Measurements from ENCODE around the gene GPR62. TPM values are rescaled to one million over a fixed set of nuclear protein-coding genes. Genes with fewer than 3 reads are reported as not detected.
"Not testable (repeated sequence)": the region's sequence is repeated elsewhere in the genome, so short reads cannot be mapped to it uniquely, and the experiment has no call there.

Gene GPR62, protein sequence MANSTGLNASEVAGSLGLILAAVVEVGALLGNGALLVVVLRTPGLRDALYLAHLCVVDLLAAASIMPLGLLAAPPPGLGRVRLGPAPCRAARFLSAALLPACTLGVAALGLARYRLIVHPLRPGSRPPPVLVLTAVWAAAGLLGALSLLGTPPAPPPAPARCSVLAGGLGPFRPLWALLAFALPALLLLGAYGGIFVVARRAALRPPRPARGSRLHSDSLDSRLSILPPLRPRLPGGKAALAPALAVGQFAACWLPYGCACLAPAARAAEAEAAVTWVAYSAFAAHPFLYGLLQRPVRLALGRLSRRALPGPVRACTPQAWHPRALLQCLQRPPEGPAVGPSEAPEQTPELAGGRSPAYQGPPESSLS
- 0.55 TPM for total RNA-seq

DNA sequence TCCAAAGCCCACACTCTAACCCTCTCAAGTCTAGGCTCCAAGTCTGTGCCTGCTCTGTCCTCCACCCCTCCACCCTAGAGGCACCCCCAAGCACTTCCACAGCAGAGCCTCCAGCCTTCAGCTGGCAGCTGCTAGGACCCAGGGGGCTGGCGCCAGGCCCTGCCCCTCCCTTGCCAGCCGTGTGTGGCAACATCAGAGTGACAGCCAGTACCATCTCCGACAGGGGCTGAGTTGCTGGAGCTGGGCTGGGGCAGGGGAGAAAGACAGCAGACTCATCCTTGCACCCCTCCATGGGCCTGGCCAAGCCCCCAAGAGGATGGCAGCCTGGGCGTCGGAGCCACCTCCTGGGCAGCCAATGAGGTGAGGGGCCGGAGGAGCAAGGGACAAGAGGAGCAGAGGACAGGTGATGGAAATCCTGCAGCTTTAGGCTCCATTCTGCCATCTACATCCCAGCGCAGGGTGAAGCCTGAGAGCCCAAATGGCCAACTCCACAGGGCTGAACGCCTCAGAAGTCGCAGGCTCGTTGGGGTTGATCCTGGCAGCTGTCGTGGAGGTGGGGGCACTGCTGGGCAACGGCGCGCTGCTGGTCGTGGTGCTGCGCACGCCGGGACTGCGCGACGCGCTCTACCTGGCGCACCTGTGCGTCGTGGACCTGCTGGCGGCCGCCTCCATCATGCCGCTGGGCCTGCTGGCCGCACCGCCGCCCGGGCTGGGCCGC, at the start of gene GPR62:
Gene GPR62, plus strand, starts transcription at position 207 of the 718 bp plus-strand sequence. Its CDS starts 272 bp downstream, at position 479.
- no peak for DNase-seq (ENCODE audit: low spot score)

DNA sequence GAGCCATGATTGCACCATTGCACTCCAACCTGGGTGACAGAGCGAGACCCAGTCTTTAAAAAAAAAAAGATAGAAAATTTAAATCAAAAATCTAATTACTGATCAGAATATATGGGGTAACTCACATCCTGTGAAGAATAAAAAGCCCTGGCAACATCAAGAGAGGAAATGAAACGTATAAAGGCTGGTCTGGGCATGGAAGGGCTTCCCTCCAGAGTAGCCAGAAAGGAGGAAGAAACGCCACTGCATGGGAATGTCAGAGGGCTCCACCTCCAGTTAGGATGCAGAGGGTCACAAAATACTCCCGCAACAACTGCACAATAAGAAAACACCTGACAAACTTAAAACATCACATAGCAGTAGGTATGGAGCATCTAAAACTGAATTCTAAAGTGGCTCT, 47.2 kb upstream of the GPR62 start:
- DNase-seq (ENCODE audit: low spot score), result no peak

DNA sequence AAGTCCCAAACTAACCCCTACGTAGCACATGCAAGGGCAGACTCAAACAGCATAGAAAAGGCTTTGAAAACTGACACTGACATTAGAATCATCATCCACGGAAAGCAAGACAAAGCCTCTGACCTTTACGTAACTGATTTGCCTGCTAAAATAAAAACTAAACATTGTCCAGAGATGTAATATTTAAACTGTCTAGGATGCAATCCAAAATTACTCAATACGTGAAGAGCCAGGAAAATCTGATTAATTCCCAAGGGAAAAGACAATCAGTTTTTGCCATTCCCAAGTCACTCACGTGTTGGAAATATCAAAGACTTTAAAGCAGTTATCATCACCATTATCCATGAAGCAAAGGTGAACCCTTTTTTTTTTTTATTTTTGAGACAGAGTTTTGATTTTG, 38.8 kb upstream of the GPR62 start:
- DNase-seq (ENCODE audit: low spot score), result no peak

DNA sequence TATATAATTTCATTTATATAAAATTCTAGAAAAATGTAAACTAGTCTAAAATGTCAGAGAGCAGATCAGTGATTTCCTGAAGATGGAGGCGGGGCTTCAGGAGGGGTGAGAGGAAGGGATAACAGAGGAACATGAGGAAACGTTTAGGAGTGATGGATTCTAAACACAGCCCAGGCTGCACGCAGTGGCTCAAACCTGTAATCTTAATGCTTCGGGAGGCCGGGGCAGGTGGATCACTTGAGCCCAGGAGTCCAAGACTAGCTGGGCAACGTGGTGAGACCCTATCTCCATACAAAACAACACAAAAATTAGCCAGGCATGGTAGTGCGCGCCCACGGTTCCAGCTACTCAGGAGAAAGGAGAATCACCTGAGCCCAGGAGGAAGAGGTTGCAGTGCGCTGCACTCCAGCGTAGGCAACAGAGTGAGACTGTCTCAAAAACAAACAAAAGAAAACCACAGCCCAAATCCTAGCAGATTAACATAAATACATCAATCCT, 34.1 kb upstream of the GPR62 start:
- DNase-seq (ENCODE audit: low spot score), result no peak

DNA sequence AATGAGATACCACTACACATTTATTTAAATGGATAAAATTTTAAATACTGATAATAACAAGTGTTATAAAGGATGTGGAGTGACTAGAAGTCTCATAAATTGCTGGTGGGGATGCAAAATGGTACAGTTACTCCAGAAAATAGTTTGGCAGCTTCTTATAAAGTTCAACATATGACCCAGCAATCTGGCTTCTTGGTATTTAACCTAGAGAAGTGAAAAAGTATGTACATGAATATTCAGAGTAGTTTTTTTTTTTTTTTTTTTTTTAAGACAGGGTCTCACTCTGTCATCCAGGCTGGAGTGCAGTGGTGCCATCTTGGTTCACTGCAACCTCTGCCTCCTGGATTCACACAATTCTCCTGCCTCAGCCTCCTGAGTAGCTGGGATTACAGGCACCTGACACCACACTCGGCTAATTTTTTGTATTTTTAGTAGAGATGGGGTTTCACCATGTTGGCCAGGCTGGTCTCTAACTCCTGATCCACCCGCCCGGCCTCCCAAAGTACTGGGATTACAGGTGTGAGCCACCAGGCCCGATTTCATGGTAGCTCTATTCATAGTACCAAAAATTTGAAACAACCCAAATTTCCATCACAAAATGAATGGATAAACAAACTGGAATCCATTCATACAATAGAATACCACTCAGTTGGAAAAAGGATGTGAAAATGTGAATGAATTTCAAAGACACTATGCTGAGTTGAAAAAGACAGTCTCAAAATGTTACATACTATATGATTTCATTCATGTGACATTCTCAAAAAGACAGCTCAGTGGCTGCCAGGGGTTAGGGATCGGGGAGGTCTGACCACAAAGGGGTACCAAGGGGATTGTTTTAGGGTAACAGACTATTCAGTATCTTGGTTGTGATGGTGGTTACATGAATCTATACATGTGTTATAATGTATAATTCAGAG, 27.9 kb upstream of the GPR62 start:
- DNase-seq (ENCODE audit: low spot score), result no peak

DNA sequence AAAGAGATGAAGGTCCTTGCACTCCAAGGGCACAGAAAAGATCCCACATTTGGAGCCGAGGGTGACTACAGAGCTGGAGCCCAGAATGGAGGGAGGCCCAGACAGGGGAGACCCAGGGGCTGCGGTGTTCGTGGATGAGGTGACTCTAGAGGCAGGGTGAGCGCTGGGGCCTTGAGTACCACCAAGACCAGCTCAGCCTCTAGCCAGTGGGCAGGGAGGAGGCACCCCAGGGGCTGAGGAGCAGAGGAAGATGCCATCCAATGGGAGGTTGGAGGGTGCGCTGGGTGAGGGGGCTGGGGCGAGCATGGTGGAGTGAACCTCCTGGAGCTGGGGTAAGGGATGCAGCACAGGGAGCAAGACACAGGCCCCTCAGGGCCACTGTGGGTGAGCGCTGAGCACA, 26.7 kb upstream of the GPR62 start:
- no peak for DNase-seq (ENCODE audit: low spot score)

DNA sequence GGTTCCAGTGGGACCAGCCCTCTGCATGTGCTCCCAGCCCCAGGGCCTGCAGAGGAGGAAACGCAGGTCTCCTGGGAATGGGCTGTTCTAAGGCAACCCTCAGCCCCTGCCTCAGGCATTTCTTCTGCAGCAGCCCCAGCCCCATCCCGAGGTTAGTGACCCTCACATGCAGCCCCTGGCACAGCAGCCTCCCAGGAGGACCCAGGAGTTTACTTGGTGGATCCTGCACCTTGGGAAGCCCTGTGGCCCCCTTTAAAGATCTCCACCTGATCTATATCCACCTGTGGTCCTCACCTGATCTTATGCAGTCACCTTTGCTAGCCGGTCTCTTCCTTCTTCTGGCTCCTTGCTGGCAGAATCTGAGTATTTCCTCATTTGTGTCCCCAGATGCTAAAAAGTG, 26.2 kb upstream of the GPR62 start:
- DNase-seq (ENCODE audit: low spot score), result not testable (repeated sequence)

DNA sequence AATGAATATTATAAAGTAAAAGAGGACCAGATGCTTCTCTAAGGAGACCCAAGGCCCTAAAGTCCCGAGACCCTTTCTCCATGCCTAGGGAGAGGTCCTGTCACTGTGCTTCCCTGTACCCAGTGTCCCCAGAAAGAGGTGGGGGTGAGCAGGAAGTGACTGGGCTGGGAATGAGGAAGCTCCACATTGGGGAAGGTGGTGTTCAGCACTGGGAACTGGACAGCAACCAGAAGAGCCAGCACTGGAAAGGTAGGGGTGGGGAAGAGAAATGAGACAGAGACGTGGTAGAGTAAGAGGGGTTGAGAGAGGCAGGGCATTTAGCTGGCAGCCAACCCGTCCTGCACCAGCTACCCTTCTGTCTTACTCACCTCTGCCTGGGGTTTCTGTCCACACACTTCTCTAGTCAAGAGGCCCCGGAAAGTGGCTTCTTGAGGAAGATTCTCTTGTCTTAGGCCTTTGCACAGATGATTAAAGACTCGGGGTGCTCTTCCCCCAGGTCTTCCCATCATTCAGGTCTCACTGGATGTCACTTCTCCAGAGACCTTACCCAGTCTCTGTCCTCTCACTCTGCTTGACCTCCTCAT, 25.7 kb upstream of the GPR62 start:
- no peak for DNase-seq (ENCODE audit: low spot score)

DNA sequence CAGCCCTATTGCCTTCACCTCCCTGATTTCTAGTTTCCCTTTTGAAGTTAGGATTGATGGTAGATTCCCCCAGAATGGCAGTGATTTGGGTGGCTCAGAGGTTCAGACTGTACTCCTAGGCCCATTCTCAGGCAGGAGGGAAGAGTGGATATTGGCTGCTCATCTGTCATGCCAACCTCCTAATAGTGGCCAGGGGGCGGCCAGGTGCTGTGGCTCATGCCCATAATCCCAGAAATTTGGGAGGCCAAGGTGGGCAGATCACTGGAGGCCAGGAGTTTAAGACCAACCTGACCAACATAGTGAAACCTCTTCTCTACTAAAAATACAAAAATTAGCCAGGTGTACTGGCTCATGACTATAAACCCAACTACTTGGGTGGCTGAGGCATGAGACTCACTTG, 24.7 kb upstream of the GPR62 start:
- no peak for DNase-seq (ENCODE audit: low spot score)

DNA sequence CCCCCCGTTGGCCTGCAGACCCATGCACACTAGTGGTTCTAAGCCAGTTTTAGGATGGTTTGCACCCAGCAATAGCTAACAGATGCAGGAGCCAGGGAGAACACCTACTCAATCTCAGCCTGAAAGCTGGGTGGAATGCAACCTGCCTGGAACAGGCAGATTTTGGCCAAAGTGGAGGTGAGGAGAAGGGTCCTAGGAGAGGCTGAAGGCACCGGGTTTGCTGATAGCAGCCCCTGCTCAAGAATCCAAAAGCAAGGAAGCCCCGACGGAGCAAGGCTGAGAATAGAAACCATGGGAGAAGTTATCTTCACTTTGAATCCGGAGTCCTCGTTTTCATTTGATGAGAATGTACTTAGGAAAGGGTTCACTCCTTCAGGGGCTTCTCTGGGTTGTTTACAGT, 23.4 kb upstream of the GPR62 start:
- no peak for DNase-seq (ENCODE audit: low spot score)

DNA sequence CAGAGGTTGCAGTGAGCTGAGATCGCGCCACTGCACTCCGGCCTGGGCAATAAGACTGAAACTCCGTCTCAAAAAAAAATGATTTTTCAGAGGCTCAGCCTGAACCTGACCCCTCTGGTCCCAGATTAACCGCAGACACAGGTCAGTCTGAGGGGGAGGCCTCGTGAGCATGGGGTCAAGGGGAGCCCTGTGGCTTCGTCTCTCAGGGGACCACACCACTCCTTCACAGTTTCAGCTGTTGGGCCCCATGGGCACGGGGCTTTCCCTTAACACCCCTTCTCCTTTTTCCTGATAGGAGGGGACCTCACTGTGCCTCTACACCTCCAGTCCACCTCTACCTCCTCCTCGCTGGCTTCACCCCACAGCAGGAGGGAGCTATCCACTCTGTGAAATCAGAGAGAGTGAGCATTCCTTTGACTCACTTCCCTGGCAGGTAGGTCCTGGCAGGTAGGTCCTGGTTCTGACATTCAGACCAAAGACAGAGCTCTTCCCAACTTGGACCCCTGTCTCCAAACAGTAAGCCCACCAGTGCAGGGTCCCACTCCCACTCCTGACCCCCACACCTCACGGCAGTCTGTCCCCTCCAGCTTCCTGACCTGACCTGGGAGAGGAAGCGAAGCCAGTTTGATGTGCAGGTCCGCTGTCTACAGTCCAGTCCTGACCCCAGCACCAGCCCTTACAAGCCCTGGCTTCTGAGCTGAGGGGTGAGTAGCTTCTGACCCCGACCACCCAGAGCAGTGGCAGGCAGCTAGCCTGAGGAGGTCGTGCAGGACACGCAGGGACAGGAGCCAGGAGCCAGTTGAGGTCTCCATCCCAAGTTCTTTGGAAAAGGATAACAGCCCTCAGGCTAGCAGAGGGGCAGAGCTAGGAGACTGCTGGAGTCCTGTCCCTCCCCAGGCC, 22.5 kb upstream of the GPR62 start:
- DNase-seq (ENCODE audit: low spot score), result no peak

DNA sequence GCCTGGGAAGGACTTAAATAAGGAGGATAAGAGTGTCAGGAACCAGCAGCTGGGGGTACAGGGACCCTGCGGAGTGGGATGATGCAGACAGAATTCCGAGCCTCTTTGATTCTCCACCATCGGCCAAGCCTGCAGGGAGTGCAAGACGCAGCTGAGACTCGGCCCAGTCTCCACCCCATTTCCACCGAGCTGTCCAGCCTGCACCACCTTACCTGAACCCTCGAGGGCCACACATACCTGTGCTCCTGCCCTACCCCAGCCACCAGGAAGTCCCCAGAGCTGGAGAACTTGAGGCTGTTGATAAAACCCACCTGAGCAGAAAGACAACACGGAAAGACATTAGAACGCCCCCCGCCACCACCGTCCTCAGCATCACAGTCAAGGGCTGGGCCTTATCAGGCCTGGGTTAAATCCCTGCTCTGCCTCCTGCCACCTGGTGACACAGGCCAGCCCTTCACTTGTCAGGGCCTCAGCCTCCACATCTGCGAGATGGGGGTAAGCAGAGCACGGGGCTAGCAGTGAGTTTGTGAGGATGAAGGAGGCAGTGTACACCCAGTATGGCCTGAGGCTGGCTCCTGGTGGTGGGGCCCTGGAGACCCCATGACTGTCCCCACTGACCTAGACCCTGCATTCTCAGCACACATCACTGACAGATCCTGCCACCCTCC, 21.6 kb upstream of the GPR62 start:
- DNase-seq (ENCODE audit: low spot score), result no peak

DNA sequence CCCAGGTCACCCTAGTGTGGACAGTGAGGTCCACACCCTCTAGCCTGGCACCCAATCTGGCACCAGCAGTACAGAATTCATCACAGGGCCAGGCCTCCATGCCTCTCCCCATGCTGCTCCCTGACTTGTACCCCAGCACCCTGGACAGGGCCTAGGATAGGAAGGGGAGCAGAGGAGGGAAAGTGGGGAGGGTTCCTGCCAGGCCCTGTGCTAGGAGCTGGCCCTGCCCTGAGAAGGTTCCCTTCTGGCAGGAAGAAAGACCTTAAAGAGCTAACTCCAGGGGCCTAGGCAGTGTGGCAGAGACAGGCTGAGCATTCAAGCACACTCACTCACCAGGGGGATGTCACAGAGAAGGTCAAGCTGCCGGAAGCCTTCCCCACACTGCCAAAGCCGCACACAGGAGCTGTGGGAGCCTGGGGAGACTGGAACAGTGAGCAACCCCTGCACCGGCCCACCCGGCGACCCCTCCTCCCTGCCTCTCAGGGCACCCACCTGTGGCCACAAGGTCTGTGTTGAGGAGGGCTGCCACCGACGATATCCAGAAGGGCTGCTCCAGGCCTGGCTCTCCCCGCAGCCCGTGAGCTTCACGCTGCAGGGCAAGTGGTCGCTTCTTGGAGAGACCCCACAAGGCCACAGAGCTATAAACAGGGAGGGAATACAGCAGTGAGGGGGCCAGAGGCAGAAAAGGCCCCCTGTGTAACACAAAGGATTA, 20.9 kb upstream of the GPR62 start:
- DNase-seq (ENCODE audit: low spot score), result no peak

DNA sequence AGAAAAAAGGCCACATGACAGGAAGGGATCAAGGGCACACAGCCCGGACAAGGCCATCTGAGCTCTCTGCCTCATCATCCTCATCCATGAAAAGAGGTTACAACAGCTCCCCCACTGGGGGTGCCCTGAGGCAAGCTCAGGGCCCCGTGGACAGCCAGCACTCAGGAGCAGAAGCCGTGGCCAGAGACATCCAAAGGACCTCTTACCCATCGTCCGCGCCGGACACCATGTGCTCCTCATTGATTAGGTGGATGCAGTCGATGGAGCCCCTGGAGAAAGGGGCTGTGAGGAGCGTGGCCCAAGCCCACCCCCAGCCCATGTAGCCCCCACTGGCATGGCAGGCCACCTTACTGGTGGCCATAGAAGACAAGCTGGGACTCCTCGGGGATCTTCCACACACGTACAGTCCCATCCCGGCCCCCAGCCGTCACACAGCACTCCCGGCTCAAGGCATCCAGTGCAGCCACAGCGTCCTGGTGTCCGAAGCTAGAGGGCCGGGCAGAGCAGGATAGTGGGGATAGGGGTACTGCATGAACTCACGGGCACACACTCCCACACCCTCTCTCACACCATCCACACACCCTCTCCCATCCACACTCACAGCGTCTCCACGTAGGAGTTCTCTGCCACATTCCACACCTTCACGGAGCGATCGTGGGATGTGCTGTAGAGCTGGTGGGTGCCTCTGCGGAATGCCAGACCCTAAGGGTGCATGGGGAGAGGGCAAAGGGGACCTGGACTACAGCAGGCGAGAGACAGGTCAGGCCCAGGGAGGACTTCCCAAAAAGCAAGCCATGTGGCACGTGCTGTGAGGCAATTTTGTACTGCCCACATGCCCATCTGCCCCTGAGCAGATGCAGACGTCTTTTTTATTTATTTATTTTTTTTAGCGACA, 19.9 kb upstream of the GPR62 start:
- no peak for DNase-seq (ENCODE audit: low spot score)

DNA sequence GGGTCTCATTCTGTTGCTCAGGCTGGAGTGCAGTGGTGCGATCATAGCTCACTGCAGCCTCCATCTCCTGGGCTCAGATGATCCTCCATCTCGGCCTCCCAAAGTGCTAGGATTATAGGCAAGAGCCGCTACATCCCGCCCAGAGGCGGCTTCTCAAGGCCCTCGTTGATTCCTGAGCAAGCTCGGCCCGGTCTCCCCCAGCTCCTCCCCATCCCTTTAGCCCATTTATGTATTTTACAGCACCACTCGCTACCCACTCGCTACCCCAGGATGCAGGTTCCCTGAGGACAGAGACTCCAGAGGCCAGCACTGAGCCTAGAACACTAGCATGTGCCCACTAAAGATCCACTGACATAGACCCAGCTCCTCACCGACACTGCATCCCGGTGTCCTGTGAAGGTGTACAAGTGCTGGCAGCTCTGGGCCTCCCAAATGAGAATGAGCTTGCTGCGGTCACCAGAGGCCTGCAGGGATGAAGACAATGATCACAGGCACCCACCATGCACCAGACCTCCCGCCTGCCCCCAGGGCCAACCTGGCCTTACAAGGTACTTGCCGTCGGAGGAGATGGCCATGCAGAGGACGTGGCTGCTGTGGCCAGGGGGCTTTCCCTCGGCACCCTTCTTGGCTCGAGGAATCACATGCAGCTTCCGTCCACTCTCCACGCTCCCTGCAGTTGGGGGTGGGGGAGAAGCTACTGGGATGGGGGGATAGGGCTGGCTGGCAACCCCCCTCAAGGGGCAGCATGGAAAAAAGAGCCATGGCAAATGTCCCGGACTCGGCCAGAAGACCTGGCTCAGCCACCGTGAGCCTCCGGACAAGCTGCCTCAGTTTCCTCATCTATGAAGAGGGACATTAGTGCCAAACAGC, 19.1 kb upstream of the GPR62 start:
- no peak for DNase-seq (ENCODE audit: low spot score)

DNA sequence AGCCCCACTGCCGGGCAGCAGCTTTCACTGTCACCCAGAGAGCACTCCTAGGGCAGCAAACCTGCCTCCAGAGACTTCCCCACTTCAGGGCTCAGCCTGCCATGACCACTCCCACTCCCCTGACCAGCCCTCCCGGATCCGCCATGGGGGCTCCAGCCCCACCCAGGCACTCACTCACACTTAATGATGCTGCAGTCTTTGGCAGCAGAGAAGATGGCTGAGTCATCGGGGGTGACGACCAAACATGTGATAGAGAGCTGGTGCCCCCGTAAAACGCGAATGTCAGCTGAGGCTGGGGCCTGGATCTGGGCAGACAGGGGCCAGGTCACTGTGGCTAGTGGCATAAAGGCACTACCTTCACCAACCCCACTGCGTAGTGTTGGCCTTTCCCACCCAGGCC, 18.2 kb upstream of the GPR62 start:
- no peak for DNase-seq (ENCODE audit: low spot score)
